Hepatocyte (in vitro differentiated cells): ENCODE results near the gene AOAH. TPM values are rescaled to one million over a fixed set of nuclear protein-coding genes. Genes with fewer than 3 reads are reported as not detected.

Experiments used
- DNase-seq: peaks from one replicate; pipeline ENCODE4 v3.0.0-alpha.2; 2016; ENCODE audit warnings: low spot score
- H2AFZ ChIP-seq: fragments of 200-600 bp; sonication (generic); 2 replicates; pipeline ENCODE4 v1.6.0; 2016; ENCODE audit warnings: antibody characterized with exemption, mild to moderate bottlenecking
- H3K27ac ChIP-seq: fragments of 200-600 bp; sonication (generic); 2 replicates; pipeline ENCODE4 v1.5.1; 2016; ENCODE audit warnings: mild to moderate bottlenecking
- H3K27me3 ChIP-seq: fragments of 200-600 bp; sonication (generic); 2 replicates; pipeline ENCODE4 v1.6.1; 2016
- H3K36me3 ChIP-seq: fragments of 200-600 bp; sonication (generic); replicated peaks from 2 replicates; pipeline ENCODE4 v1.5.1; 2016; ENCODE audit warnings: low read depth; ENCODE audit not compliant: insufficient read depth
- H3K4me1 ChIP-seq: fragments of 200-600 bp; sonication (generic); 2 replicates; pipeline ENCODE4 v1.5.1; 2016; ENCODE audit warnings: mild to moderate bottlenecking, moderate library complexity; ENCODE audit not compliant: insufficient read depth
- H3K4me2 ChIP-seq: fragments of 200-600 bp; sonication (generic); 2 replicates; pipeline ENCODE4 v1.6.0; 2016
- H3K4me3 ChIP-seq: fragments of 200-600 bp; sonication (generic); 2 replicates; pipeline ENCODE4 v1.5.1; 2016; ENCODE audit warnings: mild to moderate bottlenecking
- H3K79me2 ChIP-seq: fragments of 200-600 bp; sonication (generic); 2 replicates; pipeline ENCODE4 v1.6.0; 2017; ENCODE audit warnings: mild to moderate bottlenecking
- H3K9me2 ChIP-seq: fragments of 200-600 bp; sonication (generic); replicated peaks from 2 replicates; pipeline ENCODE4 v1.6.0; 2017; ENCODE audit warnings: mild to moderate bottlenecking; ENCODE audit not compliant: insufficient read depth
- H3K9me3 ChIP-seq: fragments of 200-600 bp; sonication (generic); 2 replicates; pipeline ENCODE4 v1.5.1; 2016; ENCODE audit warnings: low read depth, mild to moderate bottlenecking
- H4K20me1 ChIP-seq: fragments of 200-600 bp; sonication (generic); 2 replicates; pipeline ENCODE4 v1.6.0; 2016; ENCODE audit warnings: mild to moderate bottlenecking; ENCODE audit not compliant: insufficient read depth, poor library complexity, severe bottlenecking
- EZH2 ChIP-seq: fragments of 200-600 bp; sonication (generic); IDR thresholded peaks from 2 replicates; pipeline ENCODE4 v1.6.1; 2016; ENCODE audit warnings: antibody characterized with exemption, mild to moderate bottlenecking, borderline replicate concordance
- EZH2phosphoT487 ChIP-seq: fragments of 200-600 bp; sonication (generic); IDR thresholded peaks from one replicate; pipeline ENCODE4 v1.6.1; 2018; ENCODE audit warnings: antibody characterized with exemption, mild to moderate bottlenecking, low read depth, moderate library complexity; ENCODE audit not compliant: unreplicated experiment, severe bottlenecking
- WGBS: methylation state at CpG from one replicate; pipeline ENCODE4 v1.1.6; 2016; ENCODE audit warnings: low lambda C conversion rate; ENCODE audit errors: missing lambda C conversion rate; 5-methylcytosine and 5-hydroxymethylcytosine counted together
- polyA plus RNA-seq: library from polyadenylated mRNA; unstranded; fragments of >200 nt; fragmentation: Nextera tagmentation; extraction: Ambion mirVana; gene quantifications from 2 replicates; pipeline ENCODE4 v1.2.1, GENCODE V29; 2016
- total RNA-seq: library from RNA; depleted of rRNA; stranded (reverse); fragments of >200 nt; gene quantifications from 2 replicates; pipeline ENCODE4 v1.2.3, GENCODE V29; 2014
- TF ChIP-seq, protein P1 (sequence below): fragments of 200-600 bp; sonication (generic); IDR thresholded peaks from 2 replicates; pipeline ENCODE4 v1.5.1; 2016; ENCODE audit warnings: antibody characterized with exemption, mild to moderate bottlenecking; ENCODE audit not compliant: poor library complexity

AOAH gene
- total and polyA plus RNA-seq, 2 experiments from 2014 or later: 2.4 to 3.9 TPM

DNA sequence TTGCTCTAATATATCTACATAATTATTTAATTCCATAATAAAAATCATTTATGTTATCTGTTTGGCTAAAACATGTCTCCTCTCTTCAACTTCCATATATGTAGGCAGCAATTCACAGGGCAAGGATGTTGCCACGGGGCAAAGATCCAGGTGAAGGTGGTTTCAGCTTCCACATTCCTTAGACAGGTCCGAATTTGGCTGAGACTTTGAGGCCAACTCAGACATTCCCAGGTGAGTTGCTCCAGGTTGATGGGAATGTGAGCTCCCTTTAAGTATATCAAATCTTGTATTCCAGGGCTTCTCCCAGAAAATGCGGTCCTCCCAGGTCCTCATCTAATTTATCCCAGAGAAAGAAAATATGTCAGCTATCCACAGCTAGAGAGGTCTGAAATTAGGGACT is 15.1 kb upstream of the AOAH start:
- Histone ChIP-seq H3K9me2 (no peaks in the 10 kb centered on the region), H3K4me2 (no peak overlapping the region), H3K79me2 (no peaks in the 10 kb centered on the region), H3K9me3 (no peaks in the 10 kb centered on the region), H3K27me3 (no peaks in the 10 kb centered on the region), H3K36me3 (no peaks in the 10 kb centered on the region), H3K4me3 (no peak overlapping the region), H3K4me1 (no peaks in the 10 kb centered on the region), H4K20me1 (no peaks in the 10 kb centered on the region), H3K27ac (no peak overlapping the region), H2AFZ (no peak overlapping the region)
- DNase-seq: no peak
- TF ChIP-seq, protein P1, sequence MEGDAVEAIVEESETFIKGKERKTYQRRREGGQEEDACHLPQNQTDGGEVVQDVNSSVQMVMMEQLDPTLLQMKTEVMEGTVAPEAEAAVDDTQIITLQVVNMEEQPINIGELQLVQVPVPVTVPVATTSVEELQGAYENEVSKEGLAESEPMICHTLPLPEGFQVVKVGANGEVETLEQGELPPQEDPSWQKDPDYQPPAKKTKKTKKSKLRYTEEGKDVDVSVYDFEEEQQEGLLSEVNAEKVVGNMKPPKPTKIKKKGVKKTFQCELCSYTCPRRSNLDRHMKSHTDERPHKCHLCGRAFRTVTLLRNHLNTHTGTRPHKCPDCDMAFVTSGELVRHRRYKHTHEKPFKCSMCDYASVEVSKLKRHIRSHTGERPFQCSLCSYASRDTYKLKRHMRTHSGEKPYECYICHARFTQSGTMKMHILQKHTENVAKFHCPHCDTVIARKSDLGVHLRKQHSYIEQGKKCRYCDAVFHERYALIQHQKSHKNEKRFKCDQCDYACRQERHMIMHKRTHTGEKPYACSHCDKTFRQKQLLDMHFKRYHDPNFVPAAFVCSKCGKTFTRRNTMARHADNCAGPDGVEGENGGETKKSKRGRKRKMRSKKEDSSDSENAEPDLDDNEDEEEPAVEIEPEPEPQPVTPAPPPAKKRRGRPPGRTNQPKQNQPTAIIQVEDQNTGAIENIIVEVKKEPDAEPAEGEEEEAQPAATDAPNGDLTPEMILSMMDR: no peak
- TF ChIP-seq EZH2phosphoT487 (no peak), EZH2 (no peak)
- 88% methylated on average over 3 of the region's 3 CpGs for WGBS

DNA sequence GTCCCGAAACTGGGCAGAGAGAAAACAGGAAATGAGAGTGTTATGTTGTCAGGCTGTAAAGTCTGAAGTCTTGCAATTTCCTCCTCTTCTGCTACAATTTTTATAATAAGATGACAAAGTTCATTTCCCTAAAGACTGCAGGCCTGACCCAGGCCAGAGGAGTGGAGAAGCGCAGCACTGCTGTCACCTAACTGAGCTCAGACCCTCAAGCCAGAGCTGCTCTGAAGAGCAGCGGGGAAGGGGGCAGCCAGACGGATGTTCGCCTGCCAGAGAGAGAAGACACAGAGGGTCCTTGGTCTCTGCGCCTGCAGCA is 12.6 kb upstream of the AOAH start:
- Histone ChIP-seq H3K4me1 (no peaks in the 10 kb centered on the region), H3K9me3 (no peaks in the 10 kb centered on the region), H3K36me3 (no peaks in the 10 kb centered on the region), H4K20me1 (no peaks in the 10 kb centered on the region), H2AFZ (no peak overlapping the region), H3K27me3 (no peaks in the 10 kb centered on the region), H3K4me3 (no peak overlapping the region), H3K79me2 (no peaks in the 10 kb centered on the region), H3K4me2 (no peak overlapping the region), H3K9me2 (no peaks in the 10 kb centered on the region), H3K27ac (no peak overlapping the region)
- DNase-seq: no peak
- 78% methylated on average over 6 of the region's 6 CpGs for WGBS
- TF ChIP-seq, protein P1: no peak
- TF ChIP-seq EZH2phosphoT487 (no peak), EZH2 (no peak)

DNA sequence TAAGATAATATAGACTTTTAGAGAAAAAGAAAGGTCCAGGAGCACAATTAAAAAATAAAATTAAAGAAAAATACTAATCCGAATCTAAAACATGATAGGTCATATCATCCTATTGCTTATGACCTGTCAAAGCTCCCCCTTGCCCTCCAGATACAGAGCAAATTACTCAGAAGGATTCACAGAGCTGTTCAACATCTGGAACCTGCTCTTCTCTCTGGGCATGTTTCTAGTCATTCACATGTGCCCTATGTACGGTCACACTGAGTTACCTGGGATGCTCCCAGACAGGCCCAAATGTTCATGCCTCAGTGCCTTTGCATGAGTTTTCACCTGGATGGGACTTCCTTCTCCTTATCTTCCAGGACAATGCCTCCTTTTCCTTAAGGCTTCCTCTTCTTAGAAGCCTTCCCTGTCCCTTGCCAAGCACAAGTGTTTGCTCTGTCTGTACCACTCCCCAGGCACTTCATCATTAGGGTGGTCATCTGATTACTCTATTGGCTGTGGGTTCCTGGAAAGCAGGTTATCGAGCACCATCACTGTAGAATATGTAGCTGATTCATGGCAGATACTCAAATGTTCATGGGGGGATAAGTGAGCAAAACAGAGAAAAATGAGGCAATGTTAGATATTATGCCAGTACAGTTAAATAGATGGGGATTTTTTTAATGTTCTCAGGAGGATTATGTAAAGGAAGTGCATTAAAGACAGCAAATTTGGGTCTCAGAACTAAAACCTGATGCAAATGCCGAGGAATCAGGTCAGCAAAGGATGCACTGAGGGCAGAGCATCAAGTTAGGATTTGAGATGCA is 12.0 kb upstream of the AOAH start:
- DNase-seq: no peak
- Histone ChIP-seq H4K20me1 (no peaks in the 10 kb centered on the region), H2AFZ (no peak overlapping the region), H3K9me3 (no peaks in the 10 kb centered on the region), H3K4me2 (no peak overlapping the region), H3K9me2 (no peaks in the 10 kb centered on the region), H3K4me1 (no peaks in the 10 kb centered on the region), H3K27me3 (no peaks in the 10 kb centered on the region), H3K79me2 (no peaks in the 10 kb centered on the region), H3K27ac (no peak overlapping the region), H3K36me3 (no peaks in the 10 kb centered on the region), H3K4me3 (no peak overlapping the region)
- 92% methylated on average over 4 of the region's 4 CpGs for WGBS
- TF ChIP-seq, protein P1: no peak
- TF ChIP-seq EZH2: no peak
- no peak for TF ChIP-seq EZH2phosphoT487
